ENCODE data around the gene NIBAN1.

Gene NIBAN1

DNA sequence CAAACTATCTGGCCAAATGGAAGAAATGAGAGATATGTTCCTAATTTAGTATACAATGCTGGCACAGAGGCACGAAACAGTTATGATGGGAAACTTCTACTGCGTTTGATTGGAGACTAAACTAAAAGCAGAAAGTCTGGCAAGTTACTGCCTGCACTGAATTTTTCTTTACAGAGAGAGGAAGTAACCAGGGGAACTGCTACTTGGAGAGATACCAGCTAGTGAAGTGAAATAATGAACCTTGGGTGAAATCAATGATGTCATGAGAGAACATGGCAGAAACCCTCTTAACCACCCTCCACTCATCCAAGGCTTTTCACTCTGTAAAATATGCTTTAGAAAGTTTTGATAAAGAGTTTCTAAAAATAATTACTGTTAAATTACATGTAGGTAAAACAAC, 29.3 kb downstream of the NIBAN1 start:
- no peak for DNase-seq (ENCODE audit: low read depth)

DNA sequence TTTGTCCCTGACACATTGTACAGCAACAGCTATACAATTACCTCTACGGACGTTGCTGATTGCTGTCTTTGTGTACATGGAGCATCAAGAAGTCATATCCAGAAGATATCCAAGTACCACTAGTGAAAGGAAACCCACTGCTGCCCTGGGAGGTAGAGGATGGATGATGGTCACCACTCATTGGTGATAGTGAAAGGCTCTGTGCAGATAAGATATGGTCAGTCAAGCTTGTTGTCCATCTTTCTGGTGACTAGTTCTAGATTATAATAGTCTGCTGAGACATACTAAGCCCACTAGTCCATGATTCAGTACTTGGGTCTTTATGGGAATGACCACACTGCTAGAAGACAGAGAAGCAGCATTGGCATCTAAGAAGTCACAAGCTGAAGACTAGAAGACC, 30.3 kb downstream of the NIBAN1 start:
- no peak for DNase-seq (ENCODE audit: low read depth)

DNA sequence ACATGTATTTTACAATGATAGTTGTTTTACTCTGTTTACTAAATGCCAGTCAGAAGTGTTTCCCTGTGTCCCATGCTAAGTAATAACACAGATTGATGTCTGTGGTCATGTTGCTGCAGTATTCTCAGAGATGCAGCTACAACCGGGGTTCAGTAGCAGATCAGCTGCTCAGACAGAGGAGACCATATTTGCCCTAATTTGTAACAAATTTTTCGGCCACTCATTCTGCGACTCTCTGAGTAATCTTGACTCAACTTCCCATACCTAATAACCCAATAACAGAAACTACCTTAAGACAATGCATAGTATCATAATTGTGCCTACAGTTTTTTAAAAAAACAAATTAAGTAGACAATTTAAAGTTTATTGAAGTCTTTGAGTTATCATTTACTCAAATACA, 32.6 kb downstream of the NIBAN1 start:
- DNase-seq (ENCODE audit: low read depth), result no peak

DNA sequence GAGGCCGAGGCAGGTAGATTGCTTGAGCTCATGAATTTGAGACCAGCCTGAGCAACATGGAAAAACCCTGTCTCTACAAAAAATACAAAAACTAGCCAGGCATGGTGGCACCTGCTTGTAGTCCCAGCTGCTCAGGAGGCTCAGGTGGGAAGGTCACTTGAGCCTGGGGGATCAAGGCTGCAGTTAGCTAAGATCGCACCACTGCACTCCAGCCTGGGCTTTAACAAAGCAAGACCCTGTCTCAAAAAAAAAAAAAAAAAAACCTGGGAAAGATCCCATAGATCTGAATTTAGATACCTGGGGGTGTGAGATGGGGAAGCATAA, 32.9 kb downstream of the NIBAN1 start:
- DNase-seq (ENCODE audit: low read depth), result no peak

- DNase-seq (ENCODE audit: low read depth), result no peak
Measured at GRCh38 chr1:184940694-184941409, 33.5 kb downstream of the NIBAN1 start.

DNA sequence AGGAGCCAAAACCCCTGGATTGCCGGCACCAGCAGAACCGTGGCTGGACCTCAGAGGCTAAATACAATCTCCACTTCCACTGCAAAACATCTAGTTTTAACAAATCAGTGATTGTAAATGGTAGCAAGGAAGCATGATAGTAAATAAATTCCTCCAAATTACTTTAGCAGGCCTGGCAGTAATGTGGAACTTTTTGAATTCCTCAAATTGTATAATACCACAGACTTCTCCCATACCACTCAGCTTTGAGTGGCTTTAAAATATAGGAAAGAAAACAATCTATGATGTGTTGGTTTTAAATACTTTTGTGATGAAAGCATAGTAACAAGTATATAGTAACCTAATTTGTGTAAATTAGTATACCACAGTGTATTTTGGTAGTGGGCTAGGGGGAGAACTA, 34.1 kb downstream of the NIBAN1 start:
- no peak for DNase-seq (ENCODE audit: low read depth)

DNA sequence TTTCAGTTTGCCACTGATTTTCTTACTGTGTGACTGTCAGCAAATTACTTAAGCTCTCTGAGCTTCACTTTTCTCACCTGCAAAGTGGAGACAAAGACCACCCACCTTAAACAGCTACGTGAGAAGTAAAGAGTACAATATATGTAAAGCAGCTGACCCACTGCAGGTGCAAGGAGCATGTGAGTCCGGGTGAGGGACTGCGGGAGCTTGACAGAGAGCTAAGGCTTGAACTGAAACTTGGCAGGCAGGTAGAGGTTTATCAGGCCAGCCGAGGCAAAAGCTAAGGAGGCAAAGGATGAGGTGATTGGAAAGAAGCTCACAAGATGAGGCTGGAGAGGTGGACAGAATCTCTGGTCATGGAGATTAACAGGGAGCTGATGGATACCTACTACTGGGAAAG, 36.6 kb downstream of the NIBAN1 start:
- no peak for DNase-seq (ENCODE audit: low read depth)

- no peak for DNase-seq (ENCODE audit: low read depth)
Measured at GRCh38 chr1:184935920-184936798, 38.1 kb downstream of the NIBAN1 start.

DNA sequence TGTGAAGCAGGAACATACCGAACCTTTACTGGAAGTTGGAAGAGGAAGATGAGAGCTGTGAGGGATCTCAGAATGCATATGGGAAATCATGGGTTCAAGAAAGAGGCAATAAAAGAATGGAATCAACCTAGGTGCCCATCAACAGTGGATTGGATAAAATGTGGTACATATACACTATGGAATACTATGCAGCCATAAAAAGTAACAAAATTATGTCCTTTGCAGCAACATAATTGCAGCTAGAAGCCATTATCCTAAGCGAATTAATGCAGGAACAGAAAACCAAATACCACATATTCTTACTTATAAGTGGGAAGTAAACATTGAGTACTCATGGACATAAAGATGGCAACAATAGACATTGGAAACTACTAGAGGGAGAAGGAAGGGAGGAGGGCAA, 40.4 kb downstream of the NIBAN1 start:
- DNase-seq (ENCODE audit: low read depth), result no peak

DNA sequence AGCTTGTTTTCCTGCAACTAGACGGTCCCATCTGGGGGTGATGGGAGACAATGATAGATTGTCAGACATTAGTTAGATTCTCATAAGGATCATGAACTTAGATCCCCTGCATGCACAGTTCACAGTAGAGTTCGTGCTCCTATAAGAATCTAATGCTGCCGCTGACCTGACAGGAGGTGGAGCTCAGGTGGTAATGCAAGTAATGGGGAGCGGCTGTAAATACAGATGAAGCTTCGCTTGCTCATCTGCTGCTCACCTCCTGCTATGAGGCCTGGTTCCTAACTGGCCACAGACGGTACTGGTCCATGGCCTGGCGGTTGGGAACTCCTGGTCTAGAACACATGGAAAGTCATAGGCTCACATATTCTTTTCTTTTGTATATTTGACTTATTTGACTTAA, 42.0 kb downstream of the NIBAN1 start:
- no peak for DNase-seq (ENCODE audit: low read depth)

GRCh38 chr1:184931566-184931965, 42.7 kb downstream of the NIBAN1 start:
- DNase-seq (ENCODE audit: low read depth), result no peak

GRCh38 chr1:184930645-184931044, 43.7 kb downstream of the NIBAN1 start:
- DNase-seq (ENCODE audit: low read depth), result no peak

GRCh38 chr1:184930232-184930631, 44.1 kb downstream of the NIBAN1 start:
- DNase-seq (ENCODE audit: low read depth), result no peak

DNA sequence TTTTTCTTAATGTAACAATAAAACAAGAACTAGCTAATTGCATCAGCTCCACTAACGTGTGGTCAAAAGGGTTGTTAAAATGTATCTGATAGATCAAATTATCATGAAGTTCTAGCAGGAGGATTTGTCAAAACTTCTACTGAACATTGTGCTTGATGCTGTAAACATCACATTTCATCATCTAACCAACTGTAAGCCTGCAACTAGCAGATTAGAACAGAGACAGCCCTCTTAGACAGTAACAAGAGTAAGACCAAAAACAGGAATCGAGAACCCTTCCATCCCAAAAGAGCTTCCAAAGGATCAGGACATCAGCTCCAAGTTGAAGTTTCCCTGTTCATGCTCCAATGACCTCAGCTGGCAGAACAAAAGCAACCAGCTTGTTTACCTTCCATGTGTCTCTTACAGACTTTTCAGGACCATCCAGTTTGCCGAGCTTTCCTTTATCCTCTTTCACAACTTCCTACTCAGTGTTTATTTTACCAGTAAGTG, 44.6 kb downstream of the NIBAN1 start:
- DNase-seq (ENCODE audit: low read depth), result no peak

- DNase-seq (ENCODE audit: low read depth), result no peak
Measured at GRCh38 chr1:184928394-184928793, 45.9 kb downstream of the NIBAN1 start.

Data from fibroblast of the conjunctiva (primary cell).